Measurements from ENCODE around the gene MBNL2.

MBNL2 gene

DNA sequence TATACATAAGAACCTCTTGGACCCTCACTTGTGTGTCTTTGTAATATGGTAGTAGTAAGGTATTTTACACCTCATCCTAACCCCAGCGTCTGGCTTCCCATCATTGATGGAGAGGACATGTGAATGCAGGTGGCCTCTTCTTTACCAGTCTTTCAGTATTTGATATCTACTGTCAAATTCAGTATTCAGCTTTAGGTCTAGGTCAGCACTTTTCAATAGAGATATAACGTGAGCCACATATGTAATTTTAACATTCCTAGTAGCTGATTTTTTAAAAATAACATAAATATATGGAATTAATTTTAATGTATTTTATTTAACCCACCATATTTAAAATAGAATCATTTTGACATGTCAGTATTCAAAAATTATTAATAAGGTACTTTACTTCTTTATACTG, 214.7 kb downstream of the MBNL2 start:
- no peak overlapping the region for H2AFZ ChIP-seq (ENCODE audit: low read depth)
- no peaks in the 10 kb centered on the region for H3K36me3 ChIP-seq (ENCODE audit: insufficient read depth)
- TF ChIP-seq CTCF (conservative IDR thresholded peaks at IDR 0.05; ENCODE audit: low read depth, low read length) = no peak
- H3K27ac ChIP-seq = no peak overlapping the region
- no peaks in the 10 kb centered on the region for H4K20me1 ChIP-seq (ENCODE audit: insufficient read depth)
- H3K4me2 ChIP-seq = no peak overlapping the region; the same call in 1 of the 2 replicates
- no peak overlapping the region for H3K9ac ChIP-seq
- H3K27me3 ChIP-seq (ENCODE audit: insufficient read depth, low read depth) = no peaks in the 10 kb centered on the region
- H3K4me3 ChIP-seq (IDR thresholded peaks at IDR 0.05; ENCODE audit: insufficient read depth, low read depth, low read length) = no peak overlapping the region
- H3K79me2 ChIP-seq (ENCODE audit: insufficient read depth, low read depth) = peaks cover 29% of the 10 kb centered on the region; the same call in 1 of the 2 replicates
- H3K4me1 ChIP-seq (ENCODE audit: low read depth, poor library complexity, severe bottlenecking) = peaks cover 9% of the 10 kb centered on the region

GRCh38 chr13:97437729-97438128, 215.6 kb downstream of the MBNL2 start:
- no peak overlapping the region for H3K4me2 ChIP-seq
- H3K4me1 ChIP-seq (ENCODE audit: low read depth, poor library complexity, severe bottlenecking) = peaks cover 9% of the 10 kb centered on the region
- H2AFZ ChIP-seq (ENCODE audit: low read depth) = no peak overlapping the region
- no peaks in the 10 kb centered on the region for H3K27me3 ChIP-seq (ENCODE audit: insufficient read depth, low read depth)
- no peak overlapping the region for H3K27ac ChIP-seq
- H4K20me1 ChIP-seq (ENCODE audit: insufficient read depth) = no peaks in the 10 kb centered on the region
- peaks cover 29% of the 10 kb centered on the region; the same call in 1 of the 2 replicates for H3K79me2 ChIP-seq (ENCODE audit: insufficient read depth, low read depth)
- H3K4me3 ChIP-seq (IDR thresholded peaks at IDR 0.05; ENCODE audit: insufficient read depth, low read depth, low read length) = no peak overlapping the region
- H3K9ac ChIP-seq = no peak overlapping the region
- no peak for TF ChIP-seq CTCF (conservative IDR thresholded peaks at IDR 0.05; ENCODE audit: low read depth, low read length)
- no peaks in the 10 kb centered on the region for H3K36me3 ChIP-seq (ENCODE audit: insufficient read depth)

GRCh38 chr13:97438856-97439595, 216.9 kb downstream of the MBNL2 start:
- H3K4me3 ChIP-seq (IDR thresholded peaks at IDR 0.05; ENCODE audit: insufficient read depth, low read depth, low read length) = no peak overlapping the region
- TF ChIP-seq CTCF (conservative IDR thresholded peaks at IDR 0.05; ENCODE audit: low read depth, low read length) = no peak
- H3K9ac ChIP-seq = no peak overlapping the region
- H3K4me2 ChIP-seq = no peak overlapping the region
- no peaks in the 10 kb centered on the region for H3K27me3 ChIP-seq (ENCODE audit: insufficient read depth, low read depth)
- H3K27ac ChIP-seq = no peak overlapping the region
- peaks cover 29% of the 10 kb centered on the region; the same call in 1 of the 2 replicates for H3K79me2 ChIP-seq (ENCODE audit: insufficient read depth, low read depth)
- H4K20me1 ChIP-seq (ENCODE audit: insufficient read depth) = no peaks in the 10 kb centered on the region
- H2AFZ ChIP-seq (ENCODE audit: low read depth) = no peak overlapping the region
- H3K36me3 ChIP-seq (ENCODE audit: insufficient read depth) = no peaks in the 10 kb centered on the region
- peaks cover 9% of the 10 kb centered on the region for H3K4me1 ChIP-seq (ENCODE audit: low read depth, poor library complexity, severe bottlenecking)

- Histone ChIP-seq H3K27ac (no peak overlapping the region), H3K9ac (no peak overlapping the region), H3K4me2 (no peak overlapping the region), H3K27me3 (ENCODE audit: insufficient read depth, low read depth) (no peaks in the 10 kb centered on the region), H3K79me2 (ENCODE audit: insufficient read depth, low read depth) (peaks cover 28% of the 10 kb centered on the region; the same call in 1 of the 2 replicates), H3K4me1 (ENCODE audit: low read depth, poor library complexity, severe bottlenecking) (peaks cover 7% of the 10 kb centered on the region), H3K36me3 (ENCODE audit: insufficient read depth) (no peaks in the 10 kb centered on the region), H3K4me3 (IDR thresholded peaks at IDR 0.05; ENCODE audit: insufficient read depth, low read depth, low read length) (no peak overlapping the region), H4K20me1 (ENCODE audit: insufficient read depth) (no peaks in the 10 kb centered on the region), H2AFZ (ENCODE audit: low read depth) (no peak overlapping the region)
- TF ChIP-seq CTCF (conservative IDR thresholded peaks at IDR 0.05; ENCODE audit: low read depth, low read length) = no peak
Measured at GRCh38 chr13:97440598-97441170, 218.6 kb downstream of the MBNL2 start.

Measured in KMS-11 (cell line).